Right lobe of liver (tissue), 6 donors: ENCODE results near the gene TMEFF2. TPM values are rescaled to one million over a fixed set of nuclear protein-coding genes. Genes with fewer than 3 reads are reported as not detected.

Experiments used
- ATAC-seq, 4 donors: fragments of 200-7000 bp; cut with Tn5 transposase; one replicate each; pipeline ENCODE4 v1.9.1; 2020; ENCODE audit warnings: mild to moderate bottlenecking in 4 of 4, moderate library complexity in 4 of 4
- DNase-seq, 3 donors: peaks; one replicate each; pipeline ENCODE4 v3.0.0-alpha.2; 2020
- H3K27ac ChIP-seq, 3 donors: fragments of 200-600 bp; one replicate each; pipeline ENCODE4 v1.8.0; 2022
- H3K27me3 ChIP-seq, 2 donors: fragments of 200-600 bp; one replicate each; pipeline ENCODE4 v1.8.0; 2022
- H3K36me3 ChIP-seq, 4 donors: fragments of 200-600 bp; sonication (generic) in 1 of 4; one replicate each; pipeline versions ENCODE4 v1.5.1 to v1.8.0; 2017 to 2022; ENCODE audit warnings: control low read depth in 1 of 4
- H3K4me1 ChIP-seq, 4 donors: fragments of 200-600 bp; sonication (generic) in 1 of 4; one replicate each; pipeline versions ENCODE4 v1.5.1 to v1.8.0; 2017 to 2022; ENCODE audit warnings: control low read depth in 1 of 4
- H3K4me3 ChIP-seq, 3 donors: fragments of 200-600 bp; one replicate each; pipeline ENCODE4 v1.8.0; 2022
- H3K9me3 ChIP-seq, 4 donors: fragments of 200-600 bp; sonication (generic) in 1 of 4; one replicate each; pipeline versions ENCODE4 v1.5.1 to v1.8.0; 2017 to 2022; ENCODE audit warnings: control low read depth in 1 of 4
- POLR2A ChIP-seq: fragments of 450-650 bp; IDR thresholded peaks from one replicate; pipeline ENCODE4 v1.6.1; 2017; ENCODE audit warnings: antibody characterized with exemption, mild to moderate bottlenecking
- WGBS: methylation state at CpG from one replicate; pipeline ENCODE4 v1.1.6; 2018; ENCODE audit warnings: low coverage, low lambda C conversion rate; ENCODE audit not compliant: insufficient coverage; ENCODE audit errors: missing lambda C conversion rate; 5-methylcytosine and 5-hydroxymethylcytosine counted together
- intact Hi-C, 2 donors: fragments of 100-400 bp; cut with DNase I; formaldehyde crosslinking; loops; one replicate each; pipeline versions ENCODE4 v1.11.2 to v1.14.1; 2022
- total RNA-seq, 6 experiments: library from RNA; depleted of rRNA in 2 of 6; stranded (reverse); fragments of >200 nt in 2 of 6; fragmentation: NEBNext Ultra II Directional in 3 of 6; extraction: Animal tissue kit (Norgen Biotek cat#: 25700) in 3 of 6; gene quantifications; one replicate each; pipeline versions ENCODE4 v1.1.0 to v1.2.4, GENCODE V29; 2016 to 2023
- TF ChIP-seq, protein P1 (sequence below), 4 donors: fragments of 200-600 bp in 3 of 4; fragments of 450-650 bp in 1 of 4; IDR thresholded peaks; one replicate each; pipeline versions ENCODE4 v1.5.1 to v1.8.0; 2016 to 2022; ENCODE audit warnings: antibody characterized with exemption in 4 of 4, mild to moderate bottlenecking in 2 of 4
- donor health status: DM: no; HTN: yes; CAD: no.
- donor health status: DM: no; HTN: no; CAD: no.
- donor health status: DM: no; HTN: no; CAD: no.
- donor health status: DM: no; HTN: yes; CAD: no.
- donor health status: DM: no; HTN: yes; CAD: no.

TMEFF2 gene
- total RNA-seq, 6 experiments from 2014 or later: not detected

DNA sequence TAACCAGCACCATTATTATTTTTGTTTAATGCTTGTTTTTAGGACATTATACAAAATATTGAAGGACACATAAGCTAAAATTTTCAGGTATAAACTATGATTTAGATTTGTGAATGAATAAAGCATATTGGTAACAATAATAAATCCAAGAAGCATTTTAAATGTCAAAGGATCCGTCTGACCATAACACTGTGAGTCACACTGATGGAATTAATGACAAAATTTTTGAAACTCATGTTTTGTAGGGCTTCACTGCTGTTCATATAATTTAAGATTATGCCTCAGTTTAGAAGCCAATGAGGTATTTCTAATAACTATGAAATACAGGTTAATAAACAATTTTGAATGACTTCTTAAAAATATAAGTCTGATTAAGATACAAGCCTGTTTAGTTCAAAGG lies 124.6 kb downstream of the TMEFF2 start:
- WGBS: 42% methylated on average over 1 of the region's 1 CpG
- TF ChIP-seq, protein P1, sequence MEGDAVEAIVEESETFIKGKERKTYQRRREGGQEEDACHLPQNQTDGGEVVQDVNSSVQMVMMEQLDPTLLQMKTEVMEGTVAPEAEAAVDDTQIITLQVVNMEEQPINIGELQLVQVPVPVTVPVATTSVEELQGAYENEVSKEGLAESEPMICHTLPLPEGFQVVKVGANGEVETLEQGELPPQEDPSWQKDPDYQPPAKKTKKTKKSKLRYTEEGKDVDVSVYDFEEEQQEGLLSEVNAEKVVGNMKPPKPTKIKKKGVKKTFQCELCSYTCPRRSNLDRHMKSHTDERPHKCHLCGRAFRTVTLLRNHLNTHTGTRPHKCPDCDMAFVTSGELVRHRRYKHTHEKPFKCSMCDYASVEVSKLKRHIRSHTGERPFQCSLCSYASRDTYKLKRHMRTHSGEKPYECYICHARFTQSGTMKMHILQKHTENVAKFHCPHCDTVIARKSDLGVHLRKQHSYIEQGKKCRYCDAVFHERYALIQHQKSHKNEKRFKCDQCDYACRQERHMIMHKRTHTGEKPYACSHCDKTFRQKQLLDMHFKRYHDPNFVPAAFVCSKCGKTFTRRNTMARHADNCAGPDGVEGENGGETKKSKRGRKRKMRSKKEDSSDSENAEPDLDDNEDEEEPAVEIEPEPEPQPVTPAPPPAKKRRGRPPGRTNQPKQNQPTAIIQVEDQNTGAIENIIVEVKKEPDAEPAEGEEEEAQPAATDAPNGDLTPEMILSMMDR (IDR thresholded peaks at IDR 0.05): no peak
- TF ChIP-seq POLR2A: no peak

DNA sequence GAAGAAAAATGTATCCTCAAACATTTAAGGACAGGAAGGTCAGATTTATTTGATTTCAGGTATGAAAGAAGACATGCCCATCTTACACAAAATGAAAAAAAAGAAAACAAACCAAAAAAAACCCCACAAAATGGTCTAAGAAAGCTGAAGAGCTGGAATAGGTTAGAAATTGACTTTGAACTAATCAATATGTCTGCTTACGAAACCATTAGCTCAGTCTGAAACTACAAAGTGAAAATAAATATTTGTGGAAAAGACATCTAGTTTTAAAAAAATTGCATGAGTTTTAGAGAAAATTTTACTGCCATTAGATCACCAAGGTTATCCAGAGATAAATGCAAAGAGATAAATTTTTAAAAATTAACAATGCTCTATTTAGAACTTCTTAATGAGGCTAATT lies 125.3 kb downstream of the TMEFF2 start:
- DNase-seq: no peak

More for the DNA sequence above, 124.6 kb downstream of the TMEFF2 start:
- Histone ChIP-seq H3K27me3 (no peaks in the 10 kb centered on the region), H3K36me3 (no peaks in the 10 kb centered on the region), H3K4me3 (no peak overlapping the region), H3K27ac (peak overlapping the region in 1 of 3 donors; percentile 82), H3K9me3 (no peaks in the 10 kb centered on the region), H3K4me1 (peaks cover 0 to 11% (median 5%) of the 10 kb centered on the region in 4 donors)
- intact Hi-C loops: no loop called here
- peak in 1 of 4 donors; percentile 51 for ATAC-seq
- DNase-seq: no peak

DNA sequence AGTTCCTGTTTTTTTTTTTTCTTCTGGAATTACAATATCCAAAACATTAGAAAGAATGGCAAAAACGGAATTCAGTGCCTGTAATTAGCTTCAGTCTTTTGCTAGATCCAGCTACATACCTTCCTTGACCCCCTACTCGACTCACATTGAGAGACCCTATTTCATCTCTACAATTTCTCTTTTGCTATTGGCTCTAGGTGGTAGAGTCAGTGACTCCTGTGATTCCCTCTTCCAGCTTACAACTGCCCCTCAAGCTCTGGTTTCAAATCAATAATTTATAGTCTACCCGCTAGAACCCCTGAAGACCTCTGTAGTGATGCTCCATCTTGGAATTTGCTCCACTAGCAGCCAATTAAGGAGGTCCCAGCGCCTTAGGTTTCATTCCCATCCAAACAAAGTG lies 125.8 kb downstream of the TMEFF2 start:
- Histone ChIP-seq H3K4me3 (no peak overlapping the region), H3K36me3 (no peaks in the 10 kb centered on the region), H3K27me3 (no peaks in the 10 kb centered on the region), H3K27ac (peak overlapping the region; percentile 54 to 82 (median 59)), H3K9me3 (no peaks in the 10 kb centered on the region), H3K4me1 (peaks cover 0 to 11% (median 5%) of the 10 kb centered on the region in 4 donors)
- TF ChIP-seq, protein P1 (IDR thresholded peaks at IDR 0.05): no peak
- no peak for TF ChIP-seq POLR2A
- peak; percentile 27 to 48 (median 38) for ATAC-seq
- 37% methylated on average over 4 of the region's 4 CpGs for WGBS
- DNase-seq: no peak
- intact Hi-C loops: no loop called here

More for the DNA sequence above, 125.3 kb downstream of the TMEFF2 start:
- Histone ChIP-seq H3K27ac (peak overlapping the region; percentile 54 to 82 (median 59)), H3K27me3 (no peaks in the 10 kb centered on the region), H3K4me3 (no peak overlapping the region), H3K36me3 (no peaks in the 10 kb centered on the region), H3K9me3 (no peaks in the 10 kb centered on the region), H3K4me1 (peaks cover 0 to 11% (median 5%) of the 10 kb centered on the region in 4 donors)
- TF ChIP-seq, protein P1 (IDR thresholded peaks at IDR 0.05): no peak
- no peak for TF ChIP-seq POLR2A
- intact Hi-C loops: no loop called here
- WGBS: 27% methylated on average over 1 of the region's 1 CpG
- peak; percentile 76 to 90 (median 80) for ATAC-seq

DNA sequence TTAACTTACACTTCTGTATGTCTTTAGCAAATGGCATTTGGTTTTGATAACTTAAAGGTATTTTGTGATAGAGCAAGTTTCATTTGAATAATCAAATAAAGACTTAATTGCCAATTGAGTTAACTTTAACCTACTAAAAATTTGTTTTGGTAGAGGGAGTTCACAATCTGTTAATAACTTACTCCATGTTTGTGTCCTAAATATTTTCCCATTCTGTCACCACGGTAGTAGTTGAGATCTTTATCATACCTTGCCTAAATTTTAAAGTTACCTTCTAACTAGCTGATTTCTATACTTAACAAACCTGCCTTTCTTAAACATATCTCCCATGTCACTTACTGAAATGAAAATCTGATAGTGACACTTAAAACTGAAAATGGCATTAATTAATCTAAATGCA lies 127.1 kb downstream of the TMEFF2 start:
- no peaks in the 10 kb centered on the region for H3K27me3 ChIP-seq
- TF ChIP-seq POLR2A: no peak
- TF ChIP-seq, protein P1 (IDR thresholded peaks at IDR 0.05): no peak
- peak overlapping the region in 1 of 3 donors; percentile 82 for H3K27ac ChIP-seq
- H3K9me3 ChIP-seq: no peaks in the 10 kb centered on the region
- 19% methylated on average over 1 of the region's 1 CpG for WGBS
- no peaks in the 10 kb centered on the region for H3K36me3 ChIP-seq
- intact Hi-C loops: no loop called here
- H3K4me3 ChIP-seq: no peak overlapping the region
- ATAC-seq (peak in 2 of 4 donors; percentile 51 to 57), DNase-seq (no peak)
- H3K4me1 ChIP-seq: peaks cover 0 to 11% (median 5%) of the 10 kb centered on the region in 4 donors
